Hematopoietic multipotent progenitor cell treated with erythropoietin and hydrocortisone succinate and interleukin-3 and kit ligand, for 4 days (in vitro differentiated cells): Measurements from ENCODE around the gene EXOC3L1.

Experiments
- DNase-seq: peaks from one replicate; pipeline ENCODE4 v3.0.0-alpha.2; 2015

EXOC3L1 gene

GRCh38 chr16:67177743-67178699 lies 11.9 kb downstream of the EXOC3L1 start:
- peak; percentile 76 for DNase-seq

DNA sequence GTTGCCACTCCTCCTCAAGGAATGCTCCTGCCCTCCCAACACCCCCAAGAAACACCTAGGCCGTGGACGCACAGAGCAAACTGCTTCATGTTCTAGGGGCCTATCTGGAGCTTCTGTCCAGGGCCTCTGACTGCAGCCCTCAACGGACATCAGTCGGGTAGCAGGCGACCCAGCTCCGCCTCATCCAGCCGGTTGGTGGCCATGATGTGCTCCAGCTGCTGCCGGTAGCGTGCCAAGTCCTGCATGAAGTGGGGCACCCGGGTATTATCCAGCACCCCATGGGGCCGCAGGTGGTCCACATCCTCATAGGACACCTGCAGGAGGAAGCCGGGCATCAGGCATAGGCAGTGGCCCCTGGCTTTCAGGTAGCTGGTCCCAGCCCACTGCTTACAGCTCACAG lies 13.3 kb downstream of the EXOC3L1 start:
- DNase-seq, result no peak

GRCh38 chr16:67174706-67175231 lies 15.2 kb downstream of the EXOC3L1 start:
- no peak for DNase-seq

DNA sequence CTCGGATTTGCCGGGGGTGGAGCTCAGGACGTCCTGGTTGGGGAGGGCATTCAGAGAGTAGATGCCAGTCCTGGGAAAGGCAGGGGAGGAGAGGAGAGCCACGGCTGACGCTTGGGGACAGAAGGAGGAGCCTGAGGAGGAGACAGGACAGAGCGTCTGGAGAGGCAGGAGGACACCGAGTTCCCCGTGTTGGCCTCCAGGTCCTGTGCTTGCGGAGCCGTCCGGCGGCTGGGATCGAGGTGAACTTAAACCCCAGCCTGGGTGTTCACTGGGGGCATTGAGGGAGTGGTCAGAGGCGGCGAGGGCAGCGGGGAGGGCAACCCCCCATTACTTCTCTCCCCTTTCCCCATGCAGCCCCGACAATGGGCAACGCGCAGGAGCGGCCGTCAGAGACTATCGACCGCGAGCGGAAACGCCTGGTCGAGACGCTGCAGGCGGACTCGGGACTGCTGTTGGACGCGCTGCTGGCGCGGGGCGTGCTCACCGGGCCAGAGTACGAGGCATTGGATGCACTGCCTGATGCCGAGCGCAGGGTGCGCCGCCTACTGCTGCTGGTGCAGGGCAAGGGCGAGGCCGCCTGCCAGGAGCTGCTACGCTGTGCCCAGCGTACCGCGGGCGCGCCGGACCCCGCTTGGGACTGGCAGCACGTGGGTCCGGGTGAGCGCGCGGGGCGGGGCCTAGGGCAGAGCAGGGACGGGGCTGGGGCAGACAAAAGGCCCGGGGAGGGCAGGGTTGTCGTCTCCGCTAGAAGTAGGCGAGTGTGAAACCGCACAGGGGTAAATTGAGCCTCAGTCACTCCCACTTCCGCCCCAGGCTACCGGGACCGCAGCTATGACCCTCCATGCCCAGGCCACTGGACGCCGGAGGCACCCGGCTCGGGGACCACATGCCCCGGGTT lies 15.9 kb downstream of the EXOC3L1 start:
- peak; percentile 93 for DNase-seq

DNA sequence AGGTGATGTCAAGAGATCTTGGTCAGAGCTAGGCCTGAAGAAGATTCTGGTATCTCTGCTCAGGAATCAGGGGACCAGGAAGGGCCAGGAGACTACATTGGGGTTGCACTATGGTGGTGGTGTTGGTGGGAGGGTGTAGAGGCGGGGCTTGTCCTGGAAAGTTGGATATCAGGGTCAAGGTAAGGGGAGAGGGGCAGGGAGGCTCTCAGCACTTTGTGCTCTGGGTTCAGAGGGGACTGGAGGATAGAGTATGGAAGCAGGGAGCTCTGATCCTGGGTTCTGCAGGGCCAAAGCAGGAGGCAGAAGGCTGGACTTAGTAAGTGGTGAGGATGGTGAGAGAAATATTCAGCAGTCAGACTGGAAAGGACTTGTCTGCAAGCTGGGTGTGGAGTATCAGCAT lies 16.6 kb downstream of the EXOC3L1 start:
- no peak for DNase-seq

GRCh38 chr16:67170949-67171649 lies 18.8 kb downstream of the EXOC3L1 start:
- DNase-seq, result no peak

DNA sequence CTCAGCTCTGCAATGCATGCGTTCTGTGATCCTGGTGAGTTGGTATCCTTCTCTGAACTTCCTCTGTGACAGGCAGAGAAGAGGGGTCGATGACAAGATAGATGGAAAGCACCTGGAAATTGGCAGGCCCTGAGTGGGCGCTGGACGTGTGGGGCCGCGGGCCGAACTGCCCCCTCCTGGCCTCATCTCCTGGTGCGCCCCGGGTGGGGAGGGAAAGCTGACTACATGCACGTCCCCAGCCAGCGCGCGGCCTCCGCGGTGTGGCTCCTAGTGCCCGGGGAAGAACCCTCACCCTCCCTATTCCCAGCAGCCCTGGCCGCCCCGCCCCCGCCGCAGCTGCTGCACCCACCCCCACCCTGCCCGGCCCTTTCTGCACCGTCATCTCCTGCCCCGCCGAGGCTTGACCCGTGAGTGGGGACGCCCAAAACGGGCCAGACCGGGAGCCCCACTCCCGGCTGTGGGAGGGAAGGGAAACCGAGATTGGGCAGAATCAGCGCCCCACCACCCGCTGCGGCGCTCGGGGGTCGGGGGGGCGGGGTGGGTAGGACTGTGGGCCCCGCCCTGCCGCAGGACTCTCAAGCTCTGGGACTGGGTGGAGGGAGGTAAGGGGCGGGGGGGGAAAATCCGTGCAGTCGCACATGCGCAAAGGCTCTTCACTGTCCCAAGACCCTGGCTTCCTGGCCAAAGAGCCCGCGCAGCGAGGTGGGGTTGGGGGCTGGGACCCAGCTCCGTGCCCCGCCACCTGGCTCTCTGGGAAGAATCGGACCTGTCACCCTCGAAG lies 19.6 kb downstream of the EXOC3L1 start, which contains the start of gene NOL3:
TSS of gene NOL3 (plus strand) at position 371 of the 781 bp plus-strand sequence.
- DNase-seq, result peak; percentile 61

DNA sequence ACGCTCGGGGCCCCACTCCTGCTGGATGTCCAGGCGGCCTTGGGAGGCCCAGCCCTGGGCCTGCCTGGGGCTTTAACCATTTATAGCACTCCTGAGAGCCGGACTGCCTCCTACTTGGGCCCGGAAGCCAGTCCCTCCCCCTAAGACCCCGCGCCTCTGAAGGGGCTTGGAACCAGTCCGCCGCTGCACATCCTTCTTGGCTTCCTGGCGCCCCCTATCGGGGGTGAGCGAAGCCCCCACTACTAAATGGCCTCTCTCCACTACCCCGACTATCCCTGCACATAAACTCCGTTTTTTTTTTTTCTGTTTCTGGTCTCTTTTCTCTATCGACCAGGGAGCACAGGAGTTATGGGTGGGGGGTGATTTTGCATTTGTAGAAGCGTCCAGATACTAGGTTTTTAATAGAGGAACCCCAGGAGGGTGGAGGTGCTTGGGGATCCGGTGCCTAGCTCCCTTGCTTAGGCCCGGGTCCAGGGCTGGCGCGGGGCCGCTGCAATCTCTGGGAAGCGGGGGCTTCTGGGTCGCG lies 20.2 kb downstream of the EXOC3L1 start:
- peak; percentile 72 for DNase-seq

GRCh38 chr16:67169011-67169451 lies 20.9 kb downstream of the EXOC3L1 start:
- DNase-seq, result no peak

- no peak for DNase-seq
These were observed 22.3 kb downstream of the EXOC3L1 start for GRCh38 chr16:67167588-67167987.

- DNase-seq, result no peak
These were observed 23.3 kb downstream of the EXOC3L1 start for GRCh38 chr16:67166598-67167168.

DNA sequence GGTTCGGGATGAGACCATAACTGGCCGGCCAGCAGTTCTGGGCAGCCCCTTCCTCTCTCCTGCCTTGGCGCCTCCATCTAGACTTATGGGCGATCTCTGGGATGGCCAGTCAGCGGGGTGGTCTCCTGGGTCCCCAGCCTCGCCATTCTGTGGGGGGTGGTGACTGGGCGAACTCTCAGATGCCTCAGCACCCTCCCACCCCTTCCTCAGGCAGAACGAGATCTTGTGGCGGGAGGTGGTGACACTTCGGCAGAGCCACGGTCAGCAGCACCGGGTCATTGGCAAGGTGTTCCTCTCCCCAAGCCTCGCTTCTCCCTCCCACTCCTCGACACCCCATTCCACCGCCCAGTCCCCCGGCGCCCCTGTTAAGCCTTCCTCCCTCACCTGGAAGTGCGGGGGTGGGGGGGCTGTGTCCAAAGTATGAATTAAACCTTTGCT lies 23.8 kb downstream of the EXOC3L1 start:
- no peak for DNase-seq

DNA sequence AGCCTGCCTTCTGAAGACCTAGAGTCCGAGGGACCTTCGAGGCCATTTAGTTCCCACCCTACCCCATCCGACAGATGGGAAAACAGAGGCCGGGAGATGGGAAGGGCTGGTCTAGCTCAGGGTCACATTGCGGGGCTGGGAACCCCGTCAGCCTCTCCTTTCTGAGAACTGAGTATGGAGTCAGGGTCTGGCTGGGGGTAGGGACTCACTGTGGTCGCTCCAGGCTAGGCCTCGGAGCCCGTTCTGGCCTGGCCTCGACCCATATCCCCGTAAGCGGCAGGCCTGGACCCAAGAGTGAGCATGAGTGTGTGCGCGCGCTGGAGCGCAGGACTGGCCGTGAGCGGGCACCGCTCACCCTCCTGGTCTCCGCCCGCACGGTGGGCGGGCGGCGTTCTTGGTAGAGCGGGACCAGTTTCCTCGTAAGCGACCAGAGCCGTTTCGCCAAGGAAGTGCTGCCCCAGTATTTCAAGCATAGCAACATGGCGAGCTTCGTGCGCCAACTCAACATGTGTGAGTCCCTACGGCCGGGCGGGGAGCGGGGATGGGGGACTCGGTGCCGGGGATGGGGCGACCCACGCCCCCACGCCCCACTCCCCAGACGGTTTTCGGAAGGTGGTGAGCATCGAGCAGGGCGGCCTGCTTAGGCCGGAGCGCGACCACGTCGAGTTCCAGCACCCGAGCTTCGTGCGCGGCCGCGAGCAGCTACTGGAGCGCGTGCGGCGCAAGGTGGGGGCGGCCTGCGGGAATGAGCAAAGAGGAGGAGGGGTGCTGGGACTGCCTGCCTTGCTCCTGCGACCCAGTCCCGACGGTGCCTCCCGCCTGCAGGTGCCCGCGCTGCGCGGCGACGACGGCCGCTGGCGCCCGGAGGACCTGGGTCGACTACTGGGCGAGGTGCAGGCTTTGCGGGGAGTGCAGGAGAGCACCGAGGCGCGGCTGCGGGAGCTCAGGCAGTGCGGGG lies 24.5 kb downstream of the EXOC3L1 start:
- DNase-seq, result peak; percentile 46

DNA sequence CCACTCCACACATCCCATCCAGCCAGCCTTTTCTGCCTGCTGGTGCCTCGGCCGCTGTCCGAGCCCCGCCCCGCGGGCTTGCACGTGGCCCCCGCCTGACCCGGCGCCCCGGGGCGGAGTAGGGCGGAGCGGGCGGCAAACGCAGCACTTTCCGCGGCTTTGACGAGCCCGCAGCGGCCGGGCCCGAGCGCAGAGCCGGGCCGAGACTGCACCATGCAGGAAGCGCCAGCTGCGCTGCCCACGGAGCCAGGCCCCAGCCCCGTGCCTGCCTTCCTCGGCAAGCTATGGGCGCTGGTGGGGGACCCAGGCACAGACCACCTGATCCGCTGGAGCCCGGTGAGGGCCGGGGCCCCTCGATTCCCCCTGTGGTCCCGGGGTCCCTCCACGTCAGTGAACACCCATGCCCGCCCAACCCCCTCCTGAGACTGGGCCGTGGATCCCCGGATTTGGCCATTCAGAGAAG lies 25.3 kb downstream of the EXOC3L1 start, which contains the start of gene HSF4:
TSS of gene HSF4 (plus strand) at position 147 of the 463 bp plus-strand sequence. CDS start at position 214, 67 bp downstream.
- peak; percentile 47 for DNase-seq

DNA sequence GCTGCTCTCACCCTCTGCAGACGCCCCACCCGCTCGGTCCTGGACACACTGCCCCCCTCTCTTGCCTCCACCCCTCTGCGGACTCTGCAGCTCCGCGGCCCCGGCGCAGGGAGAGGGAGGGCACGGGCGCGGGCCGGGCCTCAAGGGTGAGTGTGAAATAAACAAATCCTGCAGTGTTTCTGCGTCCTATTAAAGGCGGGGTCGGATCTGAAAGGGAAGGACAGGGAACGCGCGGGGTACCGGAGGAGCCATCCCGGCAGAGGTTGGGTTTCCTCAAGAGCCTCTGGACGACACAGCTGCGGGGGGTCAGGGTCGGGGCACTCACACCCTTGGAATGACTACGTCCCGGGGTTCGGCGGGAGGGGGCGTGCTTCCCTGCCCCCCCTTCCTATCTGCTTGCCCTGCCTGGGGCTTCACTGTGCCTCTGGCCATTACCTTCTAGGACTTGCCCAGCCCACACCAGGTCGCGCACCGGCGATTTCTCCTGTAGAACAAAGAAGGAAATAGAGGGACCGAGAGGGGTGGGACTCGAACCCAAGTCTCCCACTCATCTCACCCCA lies 25.9 kb downstream of the EXOC3L1 start:
- no peak for DNase-seq

GRCh38 chr16:67163164-67163998 lies 26.6 kb downstream of the EXOC3L1 start:
- peak; percentile 66 for DNase-seq

GRCh38 chr16:67162506-67163163 lies 27.3 kb downstream of the EXOC3L1 start:
- peak; percentile 53 for DNase-seq
